SK-N-SH (cell line): ENCODE results near the gene PXDN. TPM values are rescaled to one million over a fixed set of nuclear protein-coding genes. Genes with fewer than 3 reads are reported as not detected.

ENCODE experiments used
- CTCF ChIA-PET: fragments of 300-600, 350-600 bp; formaldehyde crosslinking; extraction: SDS; loops from one replicate; lab custom pipeline; 2021; lab: Yijun Ruan, JAX
- POLR2A ChIA-PET: fragments of 350-600 bp; sonication (Branson Sonifier 250); formaldehyde crosslinking; extraction: SDS; loops from one replicate; lab custom pipeline; 2020; ENCODE audit warnings: antibody characterized with exemption, inconsistent platforms; lab: Yijun Ruan, JAX
- DNase-seq: peaks from one replicate; pipeline ENCODE4 v3.0.0; 2012
- H2AFZ ChIP-seq: fragments of 200-600 bp; sonication (generic); 2 replicates; pipeline ENCODE4 v1.8.1; 2016; ENCODE audit warnings: antibody characterized with exemption, mild to moderate bottlenecking, low read depth
- H3F3A ChIP-seq: fragments of 200-600 bp; sonication (generic); replicated peaks from 2 replicates; pipeline ENCODE3; 2016; ENCODE audit warnings: antibody characterized with exemption, mild to moderate bottlenecking; ENCODE audit not compliant: insufficient read depth
- H3K27ac ChIP-seq, 2 experiments: fragments of 200-500 bp in 1 of 2; fragments of 200-600 bp in 1 of 2; sonication (Bioruptor generic) in 1 of 2; sonication (generic), shearing (Covaris generic) in 1 of 2; 2 replicates each; pipeline versions ENCODE4 v1.5.1 to v1.6.1; 2014 to 2016; ENCODE audit warnings: low read depth in 2 of 2, inconsistent platforms in 1 of 2, low read length in 1 of 2, mild to moderate bottlenecking in 1 of 2, mixed read lengths in 1 of 2
- H3K27me3 ChIP-seq: fragments of 200-600 bp; sonication (generic), shearing (Covaris generic); 2 replicates; pipeline ENCODE4 v1.6.1; 2016; ENCODE audit warnings: mixed run types; ENCODE audit not compliant: insufficient read depth
- H3K36me3 ChIP-seq, 2 experiments: fragments of 200-500 bp in 1 of 2; fragments of 200-600 bp in 1 of 2; sonication (Bioruptor generic) in 1 of 2; sonication (generic) in 1 of 2; replicated peaks in 1 of 2; 2 replicates each; pipeline versions ENCODE3 to v1.5.1; 2014 to 2016; ENCODE audit warnings: low read length in 1 of 2, mild to moderate bottlenecking in 1 of 2; ENCODE audit not compliant: insufficient read depth in 2 of 2, control insufficient read depth in 1 of 2
- H3K4me1 ChIP-seq, 2 experiments: fragments of 200-500 bp in 1 of 2; fragments of 200-600 bp in 1 of 2; sonication (Bioruptor generic) in 1 of 2; sonication (generic), shearing (Covaris generic) in 1 of 2; 2 replicates each; pipeline versions ENCODE4 v1.5.1 to v1.6.1; 2014 to 2016; ENCODE audit warnings: low read depth in 1 of 2, low read length in 1 of 2, mixed run types in 1 of 2; ENCODE audit not compliant: insufficient read depth in 2 of 2, control insufficient read depth in 1 of 2
- H3K4me2 ChIP-seq: fragments of 200-600 bp; sonication (generic), shearing (Covaris generic); 2 replicates; pipeline ENCODE4 v1.6.1; 2017; ENCODE audit warnings: mixed run types
- H3K4me3 ChIP-seq, 2 experiments: fragments of 200-500 bp in 1 of 2; fragments of 200-600 bp in 1 of 2; sonication (Bioruptor generic) in 1 of 2; sonication (generic), shearing (Covaris generic) in 1 of 2; 2 replicates each; pipeline versions ENCODE4 v1.5.1 to v1.8.1; 2014 to 2016; ENCODE audit warnings: low read depth in 2 of 2, inconsistent platforms in 1 of 2, low read length in 1 of 2, mild to moderate bottlenecking in 1 of 2, mixed read lengths in 1 of 2, moderate library complexity in 1 of 2
- H3K79me2 ChIP-seq: fragments of 200-600 bp; sonication (generic); 2 replicates; pipeline ENCODE4 v1.8.1; 2017; ENCODE audit warnings: mild to moderate bottlenecking; ENCODE audit not compliant: insufficient read depth
- H3K9ac ChIP-seq: fragments of 200-600 bp; sonication (generic); 2 replicates; pipeline ENCODE4 v1.6.1; 2017; ENCODE audit warnings: mixed run types
- H3K9me2 ChIP-seq: fragments of 200-600 bp; sonication (generic); 2 replicates; pipeline ENCODE4 v1.6.1; 2017; ENCODE audit warnings: mixed run types
- H3K9me3 ChIP-seq: fragments of 200-600 bp; sonication (generic); 2 replicates; pipeline ENCODE4 v1.6.1; 2017; ENCODE audit warnings: mixed run types, mild to moderate bottlenecking, moderate library complexity
- H4K20me1 ChIP-seq: fragments of 200-600 bp; sonication (generic); 2 replicates; pipeline ENCODE4 v1.6.1; 2017; ENCODE audit warnings: mild to moderate bottlenecking, mixed run types; ENCODE audit not compliant: insufficient read depth
- CTCF ChIP-seq: fragments of 200-600 bp; sonication (generic); IDR thresholded peaks from 2 replicates; pipeline ENCODE4 v1.6.1; 2017; ENCODE audit warnings: antibody characterized with exemption, mild to moderate bottlenecking, moderate library complexity
- ELF1 ChIP-seq: IDR thresholded peaks from 2 replicates; pipeline ENCODE4 v1.4.0; 2012
- EZH2phosphoT487 ChIP-seq: fragments of 200-600 bp; sonication (generic); IDR thresholded peaks from 2 replicates; pipeline ENCODE4 v1.6.1; 2017; ENCODE audit warnings: low read depth, mixed run types, mild to moderate bottlenecking, antibody characterized with exemption, moderate library complexity, borderline replicate concordance
- FOXJ3 ChIP-seq: sonication (generic); formaldehyde crosslinking; IDR thresholded peaks from 2 replicates; pipeline ENCODE4 v1.5.1; 2020; ENCODE audit warnings: mild to moderate bottlenecking, missing genetic modification reagents
- FOXM1 ChIP-seq: IDR thresholded peaks from 2 replicates; pipeline ENCODE4 v1.4.0; 2012; ENCODE audit warnings: low read depth, mild to moderate bottlenecking
- GABPA ChIP-seq: IDR thresholded peaks from 2 replicates; pipeline ENCODE4 v1.4.0; 2012; ENCODE audit warnings: low read depth, mild to moderate bottlenecking
- JUND ChIP-seq: IDR thresholded peaks from 2 replicates; pipeline ENCODE4 v1.4.0; 2012
- MAX ChIP-seq: IDR thresholded peaks from 2 replicates; pipeline ENCODE4 v1.4.0; 2012; ENCODE audit warnings: low read depth
- PBX3 ChIP-seq: IDR thresholded peaks from 2 replicates; pipeline ENCODE4; 2012
- RAD21 ChIP-seq: IDR thresholded peaks from 2 replicates; pipeline ENCODE4 v1.6.1; 2012; ENCODE audit warnings: mild to moderate bottlenecking, low read length
- RFX5 ChIP-seq: IDR thresholded peaks from 2 replicates; pipeline ENCODE4 v1.6.1; 2012; ENCODE audit warnings: mild to moderate bottlenecking, improper control_type of control experiment, low read length
- TAF1 ChIP-seq: IDR thresholded peaks from 2 replicates; pipeline ENCODE4 v1.6.1; 2012; ENCODE audit warnings: low read depth, mild to moderate bottlenecking, low read length, moderate library complexity, borderline replicate concordance
- USF2 ChIP-seq: fragments of 150-350 bp; IDR thresholded peaks from 2 replicates; pipeline ENCODE4 v1.6.1; 2017; ENCODE audit warnings: antibody characterized with exemption, low read length, low read depth, borderline replicate concordance
- ZBTB33 ChIP-seq: IDR thresholded peaks from 2 replicates; pipeline ENCODE4 v1.4.0; 2012; ENCODE audit warnings: low read depth, borderline replicate concordance
- WGBS: methylation state at CpG from one replicate; pipeline ENCODE4 v1.1.6; 2017; ENCODE audit warnings: low lambda C conversion rate; 5-methylcytosine and 5-hydroxymethylcytosine counted together
- polyA plus RNA-seq, 3 experiments: library from polyadenylated mRNA; depleted of rRNA; stranded (reverse); fragments of >200 nt; gene quantifications; 2 replicates each; pipeline ENCODE4 v1.2.3, GENCODE V29; 2012

The PXDN gene
- polyA plus RNA-seq, 1 of the 3 experiments (the other 2 are of a cell fraction) = 146 TPM

GRCh38 chr2:1685078-1685956, 59.0 kb downstream of the PXDN start:
- no peaks in the 10 kb centered on the region for H3K9me2 ChIP-seq
- peak overlapping the region; percentile 32 for H3K4me2 ChIP-seq
- TF ChIP-seq ELF1 (no peak), TAF1 (no peak), FOXM1 (no peak), RFX5 (no peak), RAD21 (no peak), EZH2phosphoT487 (no peak), FOXJ3 (CRISPR knock-in tag) (no peak), ZBTB33 (no peak), USF2 (no peak), GABPA (no peak), PBX3 (no peak), MAX (no peak), CTCF (no peak), JUND (no peak)
- H3K27me3 ChIP-seq = no peaks in the 10 kb centered on the region
- POLR2A ChIA-PET = interaction anchor here (1.5 kb wide), 1 partner anchor 10 kb away, joined by 4 read pairs; no protein-coding TSS in a partner anchor
- WGBS = 96% methylated on average over 33 of the region's 36 CpGs
- no peak overlapping the region for H2AFZ ChIP-seq
- peaks cover 22 to 31% of the 10 kb centered on the region in 2 experiments for H3K4me1 ChIP-seq
- H3K79me2 ChIP-seq = peaks cover 8% of the 10 kb centered on the region; the same call in 1 of the 2 replicates
- H3F3A ChIP-seq = peaks cover 6% of the 10 kb centered on the region
- peak overlapping the region; percentile 11; the same call in 1 of the 2 replicates for H3K9ac ChIP-seq
- H3K9me3 ChIP-seq = no peaks in the 10 kb centered on the region
- H3K27ac ChIP-seq = peak overlapping the region in 1 of 2 experiments; percentile 53; a peak in 3 of 4 replicates
- CTCF ChIA-PET = interaction anchor here (0.8 to 4.1 kb wide), 3 partner anchors 12 to 66 kb away, joined by 3 to 13 read pairs (median 3); no protein-coding TSS in a partner anchor
- H4K20me1 ChIP-seq = no peaks in the 10 kb centered on the region
- no peak overlapping the region for H3K4me3 ChIP-seq
- no peak for DNase-seq
- H3K36me3 ChIP-seq = peaks cover 39 to 48% of the 10 kb centered on the region in 2 experiments
